ENCODE data around the gene TGFBR3. TPM values are rescaled to one million over a fixed set of nuclear protein-coding genes. Genes with fewer than 3 reads are reported as not detected.

The TGFBR3 gene
- total and polyA plus RNA-seq, 2 experiments from 2014 or later = 46.8 to 68.3 TPM

DNA sequence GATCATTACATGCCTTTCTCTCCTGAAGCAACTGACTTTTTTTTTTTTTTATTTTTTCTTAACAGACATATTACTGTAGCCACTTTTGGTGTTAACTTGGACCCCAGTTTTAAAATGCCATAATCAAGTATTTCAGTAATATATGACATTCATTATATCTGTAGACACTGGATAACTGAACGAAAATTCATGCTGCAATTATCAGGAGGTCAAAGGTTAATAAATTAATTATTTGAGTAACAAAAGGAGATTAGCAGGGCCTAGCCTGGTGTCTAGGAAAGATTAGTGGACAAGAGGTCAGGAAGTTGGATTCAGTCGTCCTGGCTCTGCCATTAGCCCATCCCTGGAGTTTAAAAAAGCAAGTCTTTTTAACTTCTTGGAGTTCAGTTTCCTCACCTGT is 168.1 kb downstream of the TGFBR3 start:
- TF ChIP-seq EZH2phosphoT487 (IDR thresholded peaks at IDR 0.05; ENCODE audit: low read depth, severe bottlenecking, unreplicated experiment) (no peak), CTCF (IDR thresholded peaks at IDR 0.05; ENCODE audit: poor library complexity) (no peak)
- no peaks in the 10 kb centered on the region for H3K9me2 ChIP-seq (replicated peaks; ENCODE audit: insufficient read depth)
- DNase-seq (ENCODE audit: low spot score) = no peak
- no peaks in the 10 kb centered on the region for H4K20me1 ChIP-seq (ENCODE audit: insufficient read depth, poor library complexity, severe bottlenecking)
- H3K4me1 ChIP-seq (ENCODE audit: insufficient read depth) = no peaks in the 10 kb centered on the region
- no peak overlapping the region for H3K27ac ChIP-seq
- no peak overlapping the region for H3K4me2 ChIP-seq
- H3K4me3 ChIP-seq = no peak overlapping the region
- H3K79me2 ChIP-seq = no peaks in the 10 kb centered on the region
- H3K9me3 ChIP-seq (ENCODE audit: low read depth) = no peaks in the 10 kb centered on the region
- H2AFZ ChIP-seq = no peak overlapping the region
- no peaks in the 10 kb centered on the region for H3K36me3 ChIP-seq (replicated peaks; ENCODE audit: insufficient read depth, low read depth)
- WGBS (ENCODE audit: low lambda C conversion rate, missing lambda C conversion rate) = 70% methylated on average over 2 of the region's 2 CpGs
- no peaks in the 10 kb centered on the region for H3K27me3 ChIP-seq

- Histone ChIP-seq H3K4me2 (no peak overlapping the region), H3K27ac (no peak overlapping the region), H3K9me2 (replicated peaks; ENCODE audit: insufficient read depth) (no peaks in the 10 kb centered on the region), H3K79me2 (no peaks in the 10 kb centered on the region), H3K9me3 (ENCODE audit: low read depth) (no peaks in the 10 kb centered on the region), H3K36me3 (replicated peaks; ENCODE audit: insufficient read depth, low read depth) (no peaks in the 10 kb centered on the region), H3K4me1 (ENCODE audit: insufficient read depth) (no peaks in the 10 kb centered on the region), H3K27me3 (no peaks in the 10 kb centered on the region), H4K20me1 (ENCODE audit: insufficient read depth, poor library complexity, severe bottlenecking) (no peaks in the 10 kb centered on the region), H2AFZ (no peak overlapping the region), H3K4me3 (no peak overlapping the region)
- TF ChIP-seq CTCF (IDR thresholded peaks at IDR 0.05; ENCODE audit: poor library complexity) (no peak), EZH2 (IDR thresholded peaks at IDR 0.05; ENCODE audit: borderline replicate concordance) (no peak), EZH2phosphoT487 (IDR thresholded peaks at IDR 0.05; ENCODE audit: low read depth, severe bottlenecking, unreplicated experiment) (no peak)
- WGBS (ENCODE audit: low lambda C conversion rate, missing lambda C conversion rate) = 69% methylated on average over 3 of the region's 3 CpGs
- DNase-seq (ENCODE audit: low spot score) = no peak
Observed at GRCh38 chr1:91716339-91716738, 169.6 kb downstream of the TGFBR3 start.

DNA sequence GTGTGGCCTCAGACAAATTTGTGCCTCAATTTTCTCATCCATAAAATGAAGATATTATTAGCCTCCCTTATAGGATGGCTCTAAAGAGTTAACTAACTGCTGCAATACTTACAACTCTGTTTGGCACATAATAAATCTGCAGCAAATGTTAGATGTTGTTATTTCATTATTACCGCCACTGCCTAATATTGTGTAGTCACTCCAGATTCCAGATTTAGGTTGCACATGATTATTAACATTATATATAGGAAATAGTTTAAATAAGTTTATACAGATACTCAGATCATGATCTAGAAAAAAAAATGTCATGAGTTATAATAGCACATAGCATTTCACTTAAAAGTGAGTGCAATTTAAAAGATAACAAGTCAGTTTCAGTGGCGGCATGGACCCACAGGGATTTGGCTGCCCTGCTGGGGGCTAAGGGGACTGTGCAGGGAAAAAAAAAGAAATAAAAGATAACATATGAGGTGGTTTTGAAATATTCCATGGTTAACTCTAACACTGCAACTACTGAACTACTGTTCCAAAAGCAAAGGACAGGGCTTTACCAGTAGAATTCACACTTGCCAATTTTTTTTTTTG is 170.4 kb downstream of the TGFBR3 start:
- Histone ChIP-seq H2AFZ (no peak overlapping the region), H3K27ac (no peak overlapping the region), H3K36me3 (replicated peaks; ENCODE audit: insufficient read depth, low read depth) (no peaks in the 10 kb centered on the region), H3K4me3 (no peak overlapping the region), H3K79me2 (no peaks in the 10 kb centered on the region), H3K9me2 (replicated peaks; ENCODE audit: insufficient read depth) (no peaks in the 10 kb centered on the region), H3K9me3 (ENCODE audit: low read depth) (no peaks in the 10 kb centered on the region), H3K27me3 (no peaks in the 10 kb centered on the region), H4K20me1 (ENCODE audit: insufficient read depth, poor library complexity, severe bottlenecking) (no peaks in the 10 kb centered on the region), H3K4me1 (ENCODE audit: insufficient read depth) (no peaks in the 10 kb centered on the region), H3K4me2 (no peak overlapping the region)
- no peak for DNase-seq (ENCODE audit: low spot score)
- 83% methylated on average over 2 of the region's 2 CpGs for WGBS (ENCODE audit: low lambda C conversion rate, missing lambda C conversion rate)
- TF ChIP-seq EZH2 (IDR thresholded peaks at IDR 0.05; ENCODE audit: borderline replicate concordance) = no peak

- 45% methylated on average over 8 of the region's 8 CpGs for WGBS (ENCODE audit: low lambda C conversion rate, missing lambda C conversion rate)
- TF ChIP-seq EZH2 (IDR thresholded peaks at IDR 0.05; ENCODE audit: borderline replicate concordance) (no peak), EZH2phosphoT487 (IDR thresholded peaks at IDR 0.05; ENCODE audit: low read depth, severe bottlenecking, unreplicated experiment) (no peak), CTCF (IDR thresholded peaks at IDR 0.05; ENCODE audit: poor library complexity) (no peak)
- Histone ChIP-seq H3K27me3 (no peaks in the 10 kb centered on the region), H3K4me1 (ENCODE audit: insufficient read depth) (no peaks in the 10 kb centered on the region), H4K20me1 (ENCODE audit: insufficient read depth, poor library complexity, severe bottlenecking) (no peaks in the 10 kb centered on the region), H3K79me2 (no peaks in the 10 kb centered on the region), H3K9me2 (replicated peaks; ENCODE audit: insufficient read depth) (no peaks in the 10 kb centered on the region), H3K27ac (no peak overlapping the region), H3K36me3 (replicated peaks; ENCODE audit: insufficient read depth, low read depth) (no peaks in the 10 kb centered on the region), H3K4me2 (no peak overlapping the region), H2AFZ (no peak overlapping the region), H3K9me3 (ENCODE audit: low read depth) (no peaks in the 10 kb centered on the region), H3K4me3 (no peak overlapping the region)
- DNase-seq (ENCODE audit: low spot score) = no peak
Observed at GRCh38 chr1:91714867-91715381, 171.0 kb downstream of the TGFBR3 start.
